Breast epithelium (tissue), 3 donors: ENCODE data around the gene PRIMA1.

Experiments used
- POLR2A ChIP-seq: fragments of 450-650 bp; IDR thresholded peaks from one replicate; pipeline ENCODE4 v1.6.1; 2016; ENCODE audit warnings: antibody characterized with exemption, mild to moderate bottlenecking, moderate library complexity
- POLR2AphosphoS5 ChIP-seq, 3 donors: sonication (generic); formaldehyde crosslinking; IDR thresholded peaks; one replicate each; pipeline ENCODE4 v1.6.1; 2017; ENCODE audit warnings: antibody characterized with exemption in 3 of 3
- TF ChIP-seq, protein P1 (sequence below), 3 donors: fragments of 450-650 bp; IDR thresholded peaks; one replicate each; pipeline ENCODE4 v1.5.1; 2016 to 2017; ENCODE audit warnings: antibody characterized with exemption in 3 of 3, mild to moderate bottlenecking in 3 of 3, moderate library complexity in 3 of 3

DNA sequence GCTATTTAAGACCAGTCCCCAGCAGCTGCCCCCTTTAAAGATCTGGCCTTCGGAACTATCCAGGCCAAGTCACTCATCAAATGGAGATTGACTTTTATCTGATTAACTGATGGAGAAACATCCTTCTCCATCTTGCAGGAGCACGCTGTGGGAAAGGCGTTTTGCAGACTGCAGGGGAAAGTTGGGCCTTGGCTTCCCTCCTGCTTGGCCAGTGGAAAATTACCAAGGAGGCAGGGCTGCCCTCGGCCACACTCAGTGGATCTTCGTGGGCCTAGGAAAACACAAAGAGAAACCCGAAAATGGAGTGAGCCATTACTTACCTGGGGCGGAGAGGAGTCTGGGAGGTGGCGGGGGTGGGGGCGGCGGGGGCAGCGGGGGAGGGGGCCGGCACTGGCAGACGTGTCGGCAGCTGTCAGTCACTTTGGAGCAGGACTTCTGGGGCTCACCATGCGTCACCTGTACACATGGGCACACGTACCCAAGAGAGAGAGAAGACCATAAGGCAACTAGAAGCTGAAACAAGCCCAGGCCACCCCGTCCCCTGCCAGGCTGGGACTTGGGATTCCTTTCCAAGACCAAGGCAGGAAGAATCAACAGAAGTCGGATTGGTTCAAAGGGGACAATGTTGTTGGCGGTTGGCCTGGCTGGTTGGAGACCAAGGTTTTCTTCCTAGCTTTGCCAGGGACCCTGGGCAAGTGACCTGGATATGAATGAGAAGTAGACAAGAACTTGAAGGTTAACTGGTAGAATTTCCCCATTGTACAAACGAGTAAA lies 9.2 kb downstream of the PRIMA1 start:
- TF ChIP-seq, protein P1, sequence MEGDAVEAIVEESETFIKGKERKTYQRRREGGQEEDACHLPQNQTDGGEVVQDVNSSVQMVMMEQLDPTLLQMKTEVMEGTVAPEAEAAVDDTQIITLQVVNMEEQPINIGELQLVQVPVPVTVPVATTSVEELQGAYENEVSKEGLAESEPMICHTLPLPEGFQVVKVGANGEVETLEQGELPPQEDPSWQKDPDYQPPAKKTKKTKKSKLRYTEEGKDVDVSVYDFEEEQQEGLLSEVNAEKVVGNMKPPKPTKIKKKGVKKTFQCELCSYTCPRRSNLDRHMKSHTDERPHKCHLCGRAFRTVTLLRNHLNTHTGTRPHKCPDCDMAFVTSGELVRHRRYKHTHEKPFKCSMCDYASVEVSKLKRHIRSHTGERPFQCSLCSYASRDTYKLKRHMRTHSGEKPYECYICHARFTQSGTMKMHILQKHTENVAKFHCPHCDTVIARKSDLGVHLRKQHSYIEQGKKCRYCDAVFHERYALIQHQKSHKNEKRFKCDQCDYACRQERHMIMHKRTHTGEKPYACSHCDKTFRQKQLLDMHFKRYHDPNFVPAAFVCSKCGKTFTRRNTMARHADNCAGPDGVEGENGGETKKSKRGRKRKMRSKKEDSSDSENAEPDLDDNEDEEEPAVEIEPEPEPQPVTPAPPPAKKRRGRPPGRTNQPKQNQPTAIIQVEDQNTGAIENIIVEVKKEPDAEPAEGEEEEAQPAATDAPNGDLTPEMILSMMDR (IDR thresholded peaks at IDR 0.05): no peak
- TF ChIP-seq POLR2A (no peak), POLR2AphosphoS5 (IDR thresholded peaks at IDR 0.05) (no peak)
